Bone marrow (tissue), 2 donors: ENCODE measurements around the gene NELL2.
"Not testable (repeated sequence)": the region's sequence is repeated elsewhere in the genome, so short reads cannot be mapped to it uniquely, and the experiment has no call there.

Experiments used
- DNase-seq, 2 donors: peaks; one replicate each; lab custom pipeline; 2025; lab: John Stamatoyannopoulos, UW

The NELL2 gene

GRCh38 chr12:44689587-44689986 lies 186.5 kb downstream of the NELL2 start:
- no peak for DNase-seq

- not testable (repeated sequence) for DNase-seq
Observed at GRCh38 chr12:44686821-44687432, 189.2 kb downstream of the NELL2 start.

- DNase-seq: no peak
Observed at GRCh38 chr12:44677724-44678123, 198.4 kb downstream of the NELL2 start.

- no peak for DNase-seq
Observed at GRCh38 chr12:44674875-44675274, 201.2 kb downstream of the NELL2 start.

- no peak for DNase-seq
Observed at GRCh38 chr12:44673811-44674210, 202.3 kb downstream of the NELL2 start.

- DNase-seq: no peak
Observed at GRCh38 chr12:44672042-44672441, 204.1 kb downstream of the NELL2 start.

- DNase-seq: no peak
Observed at GRCh38 chr12:44668443-44668842, 207.7 kb downstream of the NELL2 start.

GRCh38 chr12:44667461-44667860 lies 208.7 kb downstream of the NELL2 start:
- DNase-seq: no peak

- DNase-seq: no peak
Observed at GRCh38 chr12:44663291-44663690, 212.8 kb downstream of the NELL2 start.

GRCh38 chr12:44655846-44656245 lies 220.3 kb downstream of the NELL2 start:
- no peak for DNase-seq

GRCh38 chr12:44654646-44655639 lies 221.2 kb downstream of the NELL2 start:
- no peak for DNase-seq

- no peak for DNase-seq
Observed at GRCh38 chr12:44653861-44654527, 222.1 kb downstream of the NELL2 start.

- no peak for DNase-seq
Observed at GRCh38 chr12:44649693-44650092, 226.4 kb downstream of the NELL2 start.

- no peak for DNase-seq
Observed at GRCh38 chr12:44647917-44648690, 228.0 kb downstream of the NELL2 start.

- DNase-seq: no peak
Observed at GRCh38 chr12:44640427-44641190, 235.5 kb downstream of the NELL2 start.

- no peak for DNase-seq
Observed at GRCh38 chr12:44637875-44638274, 238.2 kb downstream of the NELL2 start.

- no peak for DNase-seq
Observed at GRCh38 chr12:44628180-44628579, 247.9 kb downstream of the NELL2 start.

- DNase-seq: no peak
Observed at GRCh38 chr12:44627387-44628166, 248.5 kb downstream of the NELL2 start.

- no peak for DNase-seq
Observed at GRCh38 chr12:44626883-44627282, 249.2 kb downstream of the NELL2 start.

GRCh38 chr12:44618946-44619345 lies 257.2 kb downstream of the NELL2 start:
- no peak for DNase-seq
